Fibroblast of villous mesenchyme (primary cell): Measurements from ENCODE around the gene APPL2. TPM values are rescaled to one million over a fixed set of nuclear protein-coding genes. Genes with fewer than 3 reads are reported as not detected.

ENCODE experiments used
- DNase-seq: peaks from one replicate; pipeline ENCODE4 v3.0.0-alpha.2; 2010; ENCODE audit warnings: low read depth
- H3K4me3 ChIP-seq: 2 replicates; pipeline ENCODE4 v1.5.1; 2011; ENCODE audit warnings: low read depth, mild to moderate bottlenecking, low read length
- total RNA-seq: library from RNA; depleted of rRNA; stranded (reverse); fragments of >200 nt; gene quantifications from 2 replicates; pipeline ENCODE4 v1.2.3, GENCODE V29; 2012
- TF ChIP-seq, protein P1 (sequence below): IDR thresholded peaks from 2 replicates; pipeline ENCODE4 v1.5.1; 2012; ENCODE audit warnings: low read depth, mild to moderate bottlenecking, low read length; ENCODE audit not compliant: insufficient read depth

The APPL2 gene
- total RNA-seq, 1 donor: 60.9 TPM

DNA sequence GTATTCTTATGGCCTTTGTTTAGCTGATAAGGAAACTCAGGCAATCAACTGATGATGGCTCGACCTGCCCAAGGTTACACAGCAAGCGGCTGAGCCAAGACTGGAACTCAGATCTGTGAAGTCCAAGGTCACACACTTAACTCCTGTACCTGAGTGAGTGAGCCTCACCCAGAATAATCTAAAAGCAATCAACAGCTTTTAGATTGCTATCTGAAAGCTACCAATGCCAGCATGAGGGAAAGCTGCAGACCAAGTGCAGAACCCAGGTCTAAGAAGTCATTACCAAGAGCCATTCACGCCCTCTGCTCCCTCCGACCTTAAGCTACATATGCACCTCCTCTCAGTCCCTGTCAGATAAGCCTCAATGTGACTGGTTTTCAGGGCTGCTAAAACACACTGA, 12.1 kb downstream of the APPL2 start:
- DNase-seq: no peak
- no peak overlapping the region for H3K4me3 ChIP-seq
- TF ChIP-seq, protein P1, sequence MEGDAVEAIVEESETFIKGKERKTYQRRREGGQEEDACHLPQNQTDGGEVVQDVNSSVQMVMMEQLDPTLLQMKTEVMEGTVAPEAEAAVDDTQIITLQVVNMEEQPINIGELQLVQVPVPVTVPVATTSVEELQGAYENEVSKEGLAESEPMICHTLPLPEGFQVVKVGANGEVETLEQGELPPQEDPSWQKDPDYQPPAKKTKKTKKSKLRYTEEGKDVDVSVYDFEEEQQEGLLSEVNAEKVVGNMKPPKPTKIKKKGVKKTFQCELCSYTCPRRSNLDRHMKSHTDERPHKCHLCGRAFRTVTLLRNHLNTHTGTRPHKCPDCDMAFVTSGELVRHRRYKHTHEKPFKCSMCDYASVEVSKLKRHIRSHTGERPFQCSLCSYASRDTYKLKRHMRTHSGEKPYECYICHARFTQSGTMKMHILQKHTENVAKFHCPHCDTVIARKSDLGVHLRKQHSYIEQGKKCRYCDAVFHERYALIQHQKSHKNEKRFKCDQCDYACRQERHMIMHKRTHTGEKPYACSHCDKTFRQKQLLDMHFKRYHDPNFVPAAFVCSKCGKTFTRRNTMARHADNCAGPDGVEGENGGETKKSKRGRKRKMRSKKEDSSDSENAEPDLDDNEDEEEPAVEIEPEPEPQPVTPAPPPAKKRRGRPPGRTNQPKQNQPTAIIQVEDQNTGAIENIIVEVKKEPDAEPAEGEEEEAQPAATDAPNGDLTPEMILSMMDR: no peak

DNA sequence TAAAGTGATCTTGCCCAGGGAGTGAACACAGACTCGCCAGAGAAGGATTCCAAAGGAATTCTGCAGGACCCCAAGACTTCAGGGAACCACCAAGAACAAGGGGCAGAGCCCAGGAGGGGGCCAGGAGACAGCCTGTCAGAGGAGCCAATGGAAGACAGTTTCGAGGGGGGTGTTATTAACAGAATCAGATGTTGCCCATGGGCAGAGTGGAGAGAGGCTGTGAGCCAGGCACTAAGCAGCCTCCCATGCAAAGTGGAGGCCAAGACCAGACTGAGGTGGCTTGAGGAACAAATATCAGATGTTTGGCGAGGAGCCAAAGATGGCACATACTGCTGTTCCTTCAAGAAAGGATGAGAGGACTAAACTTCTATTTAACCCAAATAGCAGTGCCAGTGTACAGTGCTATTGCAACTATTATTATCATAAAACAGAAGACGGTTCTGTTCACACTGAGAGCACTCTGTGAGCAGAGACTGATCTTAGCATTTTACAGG, 12.6 kb downstream of the APPL2 start:
- no peak for DNase-seq
- TF ChIP-seq, protein P1: no peak
- H3K4me3 ChIP-seq: no peak overlapping the region

DNA sequence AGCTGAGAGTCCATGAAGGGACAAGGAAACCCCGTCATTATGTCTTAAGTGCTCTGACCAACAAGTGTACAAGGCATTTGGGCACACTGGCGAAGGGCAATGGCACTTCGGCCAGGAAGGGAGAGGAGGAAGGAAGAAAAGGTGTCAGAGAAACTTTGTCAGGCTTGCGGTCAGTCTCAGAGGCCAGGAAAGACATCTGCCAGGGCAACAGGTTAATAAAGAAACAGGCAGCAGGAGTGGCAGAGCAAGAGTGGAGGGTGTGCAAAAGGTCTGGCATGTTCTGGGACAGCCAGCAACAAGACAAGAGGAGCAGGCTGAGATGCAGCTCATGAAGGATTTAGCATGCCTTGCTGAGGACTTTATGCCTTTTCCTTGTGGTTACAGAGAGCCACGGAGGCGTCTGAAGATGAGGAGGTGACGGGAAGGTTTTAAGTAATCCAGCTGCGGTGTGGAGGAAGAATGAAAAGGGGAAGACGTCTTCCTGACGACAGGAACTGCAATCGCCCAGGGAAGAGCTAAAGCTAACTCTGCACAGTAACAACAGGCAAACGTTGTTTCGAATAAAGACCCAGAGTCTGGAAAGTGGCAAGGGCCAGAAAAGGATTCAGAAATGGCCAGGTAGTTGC, 13.1 kb downstream of the APPL2 start:
- H3K4me3 ChIP-seq: no peak overlapping the region
- peak; percentile 49 for DNase-seq
- TF ChIP-seq, protein P1: no peak

DNA sequence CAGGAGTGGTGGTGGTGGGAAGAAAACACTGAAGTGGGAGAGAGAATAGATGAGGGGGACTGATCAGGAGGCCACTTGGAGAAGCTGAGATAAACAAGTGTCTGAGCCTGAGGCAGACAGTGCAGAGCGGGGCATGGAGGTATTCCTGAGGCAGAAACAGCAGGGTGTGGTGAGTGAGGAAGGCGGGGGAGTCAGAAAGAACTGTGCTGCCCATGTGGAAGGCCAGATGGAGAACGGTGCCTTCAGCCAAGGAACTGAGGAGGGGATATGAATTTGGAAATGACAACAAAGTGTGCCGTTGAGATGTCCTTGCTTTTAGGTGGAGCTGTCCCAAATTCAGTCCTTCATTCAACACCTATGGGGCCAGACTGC, 13.7 kb downstream of the APPL2 start:
- TF ChIP-seq, protein P1: no peak
- no peak for DNase-seq
- H3K4me3 ChIP-seq: no peak overlapping the region

DNA sequence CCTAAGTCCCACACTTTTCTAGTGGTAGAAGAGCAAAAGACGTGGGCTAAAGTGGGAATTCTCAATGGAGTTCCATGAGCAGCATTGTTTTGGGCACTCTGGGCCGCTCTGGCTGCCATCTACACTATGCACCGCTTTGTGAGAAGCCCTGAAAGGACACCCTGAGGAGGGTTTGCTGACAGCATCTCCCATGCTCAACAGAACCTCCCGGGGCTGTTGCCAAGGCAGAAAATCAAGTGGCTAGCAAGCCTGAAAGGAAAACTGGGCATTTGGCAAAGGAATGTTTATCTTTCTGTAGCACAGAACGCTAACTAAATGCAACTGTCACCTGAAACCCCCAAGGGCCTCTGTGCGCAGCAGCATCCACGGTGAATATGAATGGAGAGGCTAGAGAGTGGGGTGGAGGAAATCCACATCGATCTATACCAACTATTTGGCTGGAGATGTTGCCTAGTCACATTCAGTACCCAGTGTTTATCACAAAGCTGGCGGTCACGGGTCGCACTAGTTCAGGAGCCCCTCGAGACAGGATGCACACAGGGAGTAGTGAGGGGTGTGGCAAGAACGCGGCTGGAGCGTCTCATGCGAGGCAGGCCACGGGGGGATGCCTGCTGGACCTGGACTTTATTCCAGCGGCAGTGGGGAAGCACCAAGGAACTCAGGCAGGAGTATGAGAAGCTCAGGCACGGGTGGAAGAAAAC, 14.2 kb downstream of the APPL2 start:
- H3K4me3 ChIP-seq: no peak overlapping the region
- no peak for DNase-seq
- TF ChIP-seq, protein P1: no peak

DNA sequence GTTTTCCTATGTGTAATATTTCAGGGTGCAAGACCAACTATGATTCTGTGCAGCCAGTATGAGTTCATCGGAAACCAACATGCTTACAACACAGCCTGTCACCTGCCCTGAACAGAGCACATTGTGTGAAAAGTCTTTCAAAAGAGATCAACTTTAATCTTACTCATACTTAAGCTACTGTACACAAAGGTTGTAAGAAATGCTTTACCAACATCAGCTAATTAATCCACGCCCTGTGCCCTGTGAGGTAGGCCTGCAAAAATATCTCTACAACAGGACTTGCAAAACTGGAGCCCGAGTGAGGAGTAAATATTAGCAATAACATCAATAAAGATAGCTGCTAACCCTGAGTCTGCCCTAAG, 15.1 kb downstream of the APPL2 start:
- TF ChIP-seq, protein P1: no peak
- DNase-seq: no peak
- H3K4me3 ChIP-seq: no peak overlapping the region
